Kidney (tissue), 14 donors: Measurements from ENCODE around the gene FHDC1. TPM values are rescaled to one million over a fixed set of nuclear protein-coding genes. Genes with fewer than 3 reads are reported as not detected.

ENCODE experiments used
- DNase-seq, 5 donors: peaks; one replicate each; pipeline ENCODE4 v3.0.0-alpha.2; 2013 to 2020
- FAIRE-seq: peaks from 2 replicates; lab custom pipeline; 2012; peaks lifted over from hg19 to GRCh38; lab: Jason Lieb, UNC
- H3K27ac ChIP-seq, 2 donors: one replicate each; pipeline ENCODE4 v1.7.0; 2013; ENCODE audit warnings: low read depth in 2 of 2, low read length in 2 of 2, inconsistent platforms in 1 of 2
- H3K27me3 ChIP-seq: one replicate; pipeline ENCODE4 v1.7.1; 2013; ENCODE audit warnings: low read length, inconsistent platforms; ENCODE audit not compliant: control insufficient read depth, insufficient read depth
- H3K36me3 ChIP-seq, 3 donors: one replicate each; pipeline versions ENCODE4 v1.7.0 to v1.7.1; 2013; ENCODE audit warnings: low read length in 3 of 3, control low read depth in 1 of 3, inconsistent platforms in 1 of 3; ENCODE audit not compliant: insufficient read depth in 3 of 3, control insufficient read depth in 2 of 3
- H3K4me1 ChIP-seq, 3 donors: one replicate each; pipeline versions ENCODE4 v1.7.0 to v1.7.1; 2013; ENCODE audit warnings: low read length in 3 of 3, inconsistent platforms in 1 of 3, low read depth in 1 of 3; ENCODE audit not compliant: control insufficient read depth in 2 of 3, insufficient read depth in 2 of 3
- H3K4me3 ChIP-seq, 3 donors: one replicate each; pipeline versions ENCODE4 v1.7.0 to v1.8.1; 2013; ENCODE audit warnings: low read length in 3 of 3, control low read depth in 1 of 3, inconsistent platforms in 1 of 3
- H3K9ac ChIP-seq, 3 donors: one replicate each; pipeline versions ENCODE4 v1.7.0 to v1.7.1; 2013; ENCODE audit warnings: low read length in 3 of 3, control low read depth in 1 of 3, inconsistent platforms in 1 of 3
- H3K9me3 ChIP-seq, 3 donors: one replicate each; pipeline versions ENCODE4 v1.7.0 to v1.7.1; 2013; ENCODE audit warnings: low read length in 3 of 3, control low read depth in 1 of 3, inconsistent platforms in 1 of 3; ENCODE audit not compliant: control insufficient read depth in 2 of 3, insufficient read depth in 1 of 3
- intact Hi-C: fragments of 100-400 bp; cut with DNase I; formaldehyde crosslinking; loops from one replicate; pipeline ENCODE4 v1.11.1; 2022
- polyA plus RNA-seq: library from polyadenylated mRNA; stranded (reverse); fragments of 350-450 nt; fragmentation: Illumina TruSeq; extraction: RNeasy Lipid Tissue Mini Kit (QIAGEN cat#74804); gene quantifications from one replicate; pipeline ENCODE4 v1.2.3, GENCODE V29; 2014; ENCODE audit warnings: low read depth, low replicate concordance; ENCODE audit not compliant: insufficient read depth
- total RNA-seq: library from RNA; stranded (reverse); fragmentation: NEBNext Ultra II Directional; extraction: Animal tissue kit (Norgen Biotek cat#: 25700); gene quantifications from one replicate; pipeline ENCODE4 v1.2.1, GENCODE V29; 2021
- TF ChIP-seq, protein P1 (sequence below): IDR thresholded peaks from 3 replicates; pipeline ENCODE4 v1.5.1; 2012; ENCODE audit warnings: mild to moderate bottlenecking, moderate library complexity, borderline replicate concordance; ENCODE audit not compliant: insufficient read depth; ENCODE audit errors: extremely low read depth
- donor health status: control.
- donor health status: control.
- donor health status: control.
- donor health status: control.
- donor health status: control.
- donor health status: DM: yes; HTN: yes; CAD: no.
- donor health status: Normal renal cell carcinoma (clear cell type).

FHDC1 gene
- total and polyA plus RNA-seq, 2 donors from 2014 or later = 1.5 to 5.9 TPM

DNA sequence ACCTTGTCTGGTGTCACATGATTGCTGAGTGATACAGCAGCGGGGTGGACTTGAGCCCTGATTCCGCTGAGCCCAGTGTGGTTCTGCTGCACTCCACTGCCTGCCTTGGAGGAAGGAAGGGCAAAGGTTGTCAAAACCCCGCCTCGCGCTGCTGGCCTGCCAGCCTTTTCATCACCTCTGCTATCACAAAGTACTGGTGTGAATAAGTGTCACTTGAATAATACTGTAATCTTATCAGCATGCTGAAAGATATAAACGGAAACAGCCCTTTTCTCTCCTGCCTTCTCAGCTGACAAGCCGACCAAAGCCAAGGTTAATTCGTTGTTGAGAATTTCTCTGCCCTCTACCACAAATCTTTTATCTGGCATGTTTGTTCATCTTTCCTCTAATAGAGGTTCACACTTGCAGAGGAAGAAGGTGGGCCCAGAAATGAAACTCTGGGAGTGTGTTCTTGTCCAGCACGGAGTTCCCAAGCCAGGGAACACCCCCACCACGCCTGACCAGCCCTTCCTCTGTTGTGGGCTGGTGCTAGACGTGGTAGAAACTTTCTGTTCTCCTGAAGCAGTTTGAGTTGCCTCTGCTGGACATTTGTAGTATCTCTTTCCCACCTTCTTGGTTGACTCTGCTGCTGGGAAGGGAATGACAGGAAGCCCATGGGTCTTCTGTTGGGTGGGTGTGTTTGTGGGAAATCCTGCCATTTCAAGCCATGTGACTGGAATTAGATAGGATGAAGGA is 21.5 kb downstream of the FHDC1 start:
- TF ChIP-seq, protein P1, sequence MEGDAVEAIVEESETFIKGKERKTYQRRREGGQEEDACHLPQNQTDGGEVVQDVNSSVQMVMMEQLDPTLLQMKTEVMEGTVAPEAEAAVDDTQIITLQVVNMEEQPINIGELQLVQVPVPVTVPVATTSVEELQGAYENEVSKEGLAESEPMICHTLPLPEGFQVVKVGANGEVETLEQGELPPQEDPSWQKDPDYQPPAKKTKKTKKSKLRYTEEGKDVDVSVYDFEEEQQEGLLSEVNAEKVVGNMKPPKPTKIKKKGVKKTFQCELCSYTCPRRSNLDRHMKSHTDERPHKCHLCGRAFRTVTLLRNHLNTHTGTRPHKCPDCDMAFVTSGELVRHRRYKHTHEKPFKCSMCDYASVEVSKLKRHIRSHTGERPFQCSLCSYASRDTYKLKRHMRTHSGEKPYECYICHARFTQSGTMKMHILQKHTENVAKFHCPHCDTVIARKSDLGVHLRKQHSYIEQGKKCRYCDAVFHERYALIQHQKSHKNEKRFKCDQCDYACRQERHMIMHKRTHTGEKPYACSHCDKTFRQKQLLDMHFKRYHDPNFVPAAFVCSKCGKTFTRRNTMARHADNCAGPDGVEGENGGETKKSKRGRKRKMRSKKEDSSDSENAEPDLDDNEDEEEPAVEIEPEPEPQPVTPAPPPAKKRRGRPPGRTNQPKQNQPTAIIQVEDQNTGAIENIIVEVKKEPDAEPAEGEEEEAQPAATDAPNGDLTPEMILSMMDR = no peak
- peak in 2 of 5 donors; percentile 35 to 60 for DNase-seq
- intact Hi-C loops = no loop called here
- peaks cover 0 to 14% (median 11%) of the 10 kb centered on the region in 3 donors for H3K4me1 ChIP-seq
- H3K4me3 ChIP-seq = peak overlapping the region in 1 of 3 donors; percentile 3
- FAIRE-seq = peak; percentile 44
- H3K27me3 ChIP-seq = no peaks in the 10 kb centered on the region
- H3K9me3 ChIP-seq = no peaks in the 10 kb centered on the region
- H3K9ac ChIP-seq = no peak overlapping the region
- no peaks in the 10 kb centered on the region for H3K36me3 ChIP-seq
- peak overlapping the region; percentile 9 to 59 for H3K27ac ChIP-seq

DNA sequence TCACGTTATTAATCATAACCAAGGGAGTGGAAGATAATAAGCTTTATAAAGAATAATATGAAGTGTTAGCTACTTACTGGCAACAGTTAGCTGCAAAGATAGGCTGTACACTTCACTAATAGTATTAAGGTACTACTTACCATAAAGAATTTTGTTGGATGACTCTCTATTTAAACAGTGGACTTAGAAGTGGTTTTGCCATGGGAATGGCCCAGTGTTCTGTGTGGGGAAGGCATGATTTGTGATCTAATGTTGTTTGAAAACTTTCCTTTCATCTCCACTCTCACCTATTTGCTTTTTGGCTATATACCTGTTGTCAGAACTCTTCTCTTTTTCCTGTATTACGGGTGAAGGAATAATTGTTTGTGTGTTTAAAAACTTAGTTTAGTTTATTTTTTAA is 23.0 kb downstream of the FHDC1 start:
- H3K9ac ChIP-seq = no peak overlapping the region
- no peaks in the 10 kb centered on the region for H3K36me3 ChIP-seq
- no peak overlapping the region for H3K4me3 ChIP-seq
- intact Hi-C loops = no loop called here
- H3K27ac ChIP-seq = no peak overlapping the region
- H3K27me3 ChIP-seq = no peaks in the 10 kb centered on the region
- H3K4me1 ChIP-seq = peaks cover 0 to 14% (median 11%) of the 10 kb centered on the region in 3 donors
- no peaks in the 10 kb centered on the region for H3K9me3 ChIP-seq
- TF ChIP-seq, protein P1 = no peak
- no peak for FAIRE-seq
- DNase-seq = no peak

DNA sequence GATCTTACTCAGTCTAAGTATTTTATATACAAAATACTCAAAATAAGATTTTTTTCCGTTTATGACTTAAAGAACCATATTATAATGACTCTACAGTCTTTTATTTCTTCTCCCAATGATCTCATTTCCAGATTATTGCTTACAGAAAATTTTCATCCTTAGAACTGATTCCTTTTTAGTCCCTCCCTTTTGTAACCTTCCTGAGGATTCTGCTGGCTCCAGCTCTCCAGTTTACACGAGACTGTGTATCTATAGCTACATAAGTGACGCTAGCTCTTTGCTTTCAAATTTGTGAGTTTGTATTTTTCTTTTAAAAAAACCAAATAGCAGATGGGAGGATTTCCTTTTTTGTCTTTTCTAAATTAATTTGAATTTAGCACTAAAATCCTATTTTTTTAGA is 24.0 kb downstream of the FHDC1 start:
- no peak for FAIRE-seq
- TF ChIP-seq, protein P1 = no peak
- H3K36me3 ChIP-seq = no peaks in the 10 kb centered on the region

More for the DNA sequence above, 24.0 kb downstream of the FHDC1 start:
- DNase-seq = no peak
- intact Hi-C loops = no loop called here
- H3K9ac ChIP-seq = no peak overlapping the region
- H3K4me3 ChIP-seq = no peak overlapping the region
- H3K4me1 ChIP-seq = peaks cover 0 to 14% (median 11%) of the 10 kb centered on the region in 3 donors
- H3K27me3 ChIP-seq = no peaks in the 10 kb centered on the region
- H3K9me3 ChIP-seq = no peaks in the 10 kb centered on the region
- H3K27ac ChIP-seq = no peak overlapping the region
